H1 (cell line): ENCODE measurements around the gene NBAS.

ENCODE experiments used
- ASH2L ChIP-seq: fragments of 200-600, 300-600 bp; sonication (generic); IDR thresholded peaks from one replicate; pipeline ENCODE4 v1.7.1; 2017; ENCODE audit warnings: low read length
- CREB1 ChIP-seq: IDR thresholded peaks from 2 replicates; pipeline ENCODE4 v1.6.1; 2012; ENCODE audit warnings: inconsistent platforms
- CTCF ChIP-seq, 3 experiments: IDR thresholded peaks; 1 replicate in 2 of 3; 2 replicates in 1 of 3; pipeline versions ENCODE4 v1.5.1 to v1.6.1; 2011; ENCODE audit warnings: low read length in 3 of 3, mild to moderate bottlenecking in 3 of 3, inconsistent platforms in 2 of 3, low read depth in 1 of 3, moderate library complexity in 1 of 3; ENCODE audit not compliant: insufficient read depth in 1 of 3; ENCODE audit errors: control extremely low read depth in 1 of 3
- EP300 ChIP-seq, 2 experiments: IDR thresholded peaks; 1 replicate in 1 of 2; 2 replicates in 1 of 2; pipeline ENCODE4 v1.6.1; 2011 to 2012; ENCODE audit warnings: low read depth in 2 of 2, low read length in 2 of 2, mild to moderate bottlenecking in 2 of 2, borderline replicate concordance in 1 of 2, inconsistent platforms in 1 of 2, moderate library complexity in 1 of 2
- GABPA ChIP-seq: IDR thresholded peaks from 2 replicates; pipeline ENCODE4 v1.6.1; 2011; ENCODE audit warnings: mild to moderate bottlenecking, low read length, moderate library complexity, borderline replicate concordance; ENCODE audit not compliant: insufficient read depth
- JUN ChIP-seq: IDR thresholded peaks from 2 replicates; pipeline ENCODE4 v1.6.1; 2011; ENCODE audit warnings: low read depth, mild to moderate bottlenecking, improper control_type of control experiment, low read length
- JUND ChIP-seq: IDR thresholded peaks from 2 replicates; pipeline ENCODE4 v1.6.1; 2011; ENCODE audit warnings: mild to moderate bottlenecking, improper control_type of control experiment, low read length
- POLR2A ChIP-seq, 2 experiments: IDR thresholded peaks; 1 replicate in 1 of 2; 2 replicates in 1 of 2; pipeline ENCODE4 v1.6.1; 2011; ENCODE audit warnings: low read depth in 2 of 2, low read length in 2 of 2, mild to moderate bottlenecking in 2 of 2; ENCODE audit errors: control extremely low read depth in 1 of 2
- POU5F1 ChIP-seq: IDR thresholded peaks from 2 replicates; pipeline ENCODE4 v1.6.1; 2011; ENCODE audit warnings: low read depth, mild to moderate bottlenecking, low read length, moderate library complexity
- TCF12 ChIP-seq: IDR thresholded peaks from 2 replicates; pipeline ENCODE4 v1.6.1; 2011; ENCODE audit warnings: low read depth, mild to moderate bottlenecking, low read length

- TF ChIP-seq CREB1 (no peak), CTCF (IDR thresholded peaks at IDR 0.05; ENCODE audit: control extremely low read depth in 1 of 3, insufficient read depth in 1 of 3, low read depth in 1 of 3, low read length in 3 of 3) (no peak), JUN (no peak), POLR2A (IDR thresholded peaks at IDR 0.05; ENCODE audit: control extremely low read depth in 1 of 2, low read depth in 2 of 2, low read length in 2 of 2) (no peak), GABPA (no peak), EP300 (IDR thresholded peaks at IDR 0.05; ENCODE audit: borderline replicate concordance in 1 of 2, low read depth in 2 of 2, low read length in 2 of 2) (no peak), ASH2L (no peak), POU5F1 (no peak), JUND (no peak), TCF12 (no peak)
These were observed 195.7 kb downstream of the NBAS start for GRCh38 chr2:15365411-15365810.
